ENCODE results near the gene CMPK2.

GRCh38 chr2:6865346-6866274 lies at the start of gene CMPK2:
- TF ChIP-seq POLR2A (IDR thresholded peaks at IDR 0.05; ENCODE audit: low read depth, low read length) = peak; percentile 60
- no peak for TF ChIP-seq POLR2AphosphoS5 (IDR thresholded peaks at IDR 0.05; ENCODE audit: low read depth, low read length)

Data from GM12892 (cell line).